GM12872 (cell line): ENCODE measurements around the gene EXT2.

ENCODE experiments used
- CTCF ChIP-seq: IDR thresholded peaks from 3 replicates; pipeline ENCODE4 v1.5.1; 2011; ENCODE audit warnings: low read depth, mild to moderate bottlenecking, low read length, moderate library complexity; ENCODE audit not compliant: insufficient read depth

Gene EXT2

GRCh38 chr11:44275241-44275640 is 179.8 kb downstream of the EXT2 start:
- TF ChIP-seq CTCF: no peak

GRCh38 chr11:44275961-44276550 is 180.6 kb downstream of the EXT2 start:
- no peak for TF ChIP-seq CTCF

- TF ChIP-seq CTCF: no peak
Observed at GRCh38 chr11:44277196-44278090, 182.0 kb downstream of the EXT2 start.

GRCh38 chr11:44279483-44279882 is 184.0 kb downstream of the EXT2 start:
- no peak for TF ChIP-seq CTCF

GRCh38 chr11:44280257-44280656 is 184.8 kb downstream of the EXT2 start:
- no peak for TF ChIP-seq CTCF

- TF ChIP-seq CTCF: no peak
Observed at GRCh38 chr11:44281151-44281550, 185.7 kb downstream of the EXT2 start.

GRCh38 chr11:44282620-44283019 is 187.1 kb downstream of the EXT2 start:
- no peak for TF ChIP-seq CTCF
